Fibroblast of villous mesenchyme (primary cell): ENCODE measurements around the gene MRLN. TPM values are rescaled to one million over a fixed set of nuclear protein-coding genes. Genes with fewer than 3 reads are reported as not detected.

Experiments
- DNase-seq: peaks from one replicate; pipeline ENCODE4 v3.0.0-alpha.2; 2010; ENCODE audit warnings: low read depth
- H3K4me3 ChIP-seq: 2 replicates; pipeline ENCODE4 v1.5.1; 2011; ENCODE audit warnings: low read depth, mild to moderate bottlenecking, low read length
- total RNA-seq: library from RNA; depleted of rRNA; stranded (reverse); fragments of >200 nt; gene quantifications from 2 replicates; pipeline ENCODE4 v1.2.3, GENCODE V29; 2012
- TF ChIP-seq, protein P1 (sequence below): IDR thresholded peaks from 2 replicates; pipeline ENCODE4 v1.5.1; 2012; ENCODE audit warnings: low read depth, mild to moderate bottlenecking, low read length; ENCODE audit not compliant: insufficient read depth

MRLN gene
- total RNA-seq, 1 donor: not detected

DNA sequence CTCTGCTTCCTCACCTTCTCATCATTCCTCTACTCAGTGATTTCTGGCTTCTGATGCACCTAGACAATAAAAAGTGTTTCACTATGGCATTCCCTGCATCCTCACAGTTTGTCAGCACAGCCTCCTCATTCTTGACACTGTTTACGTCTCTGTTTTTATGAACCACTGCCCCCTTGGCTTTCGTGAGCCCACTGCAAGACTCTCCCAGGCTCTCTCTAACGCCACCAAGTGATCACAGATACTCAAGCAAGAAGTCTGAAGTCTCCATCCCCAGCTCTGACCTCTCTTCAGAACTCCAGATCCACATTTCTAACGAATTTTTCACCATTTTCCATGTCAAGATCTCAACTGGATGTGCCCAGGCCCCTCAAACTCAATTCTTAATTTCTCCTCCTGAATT is 52.5 kb downstream of the MRLN start:
- no peak overlapping the region for H3K4me3 ChIP-seq
- no peak for DNase-seq
- TF ChIP-seq, protein P1, sequence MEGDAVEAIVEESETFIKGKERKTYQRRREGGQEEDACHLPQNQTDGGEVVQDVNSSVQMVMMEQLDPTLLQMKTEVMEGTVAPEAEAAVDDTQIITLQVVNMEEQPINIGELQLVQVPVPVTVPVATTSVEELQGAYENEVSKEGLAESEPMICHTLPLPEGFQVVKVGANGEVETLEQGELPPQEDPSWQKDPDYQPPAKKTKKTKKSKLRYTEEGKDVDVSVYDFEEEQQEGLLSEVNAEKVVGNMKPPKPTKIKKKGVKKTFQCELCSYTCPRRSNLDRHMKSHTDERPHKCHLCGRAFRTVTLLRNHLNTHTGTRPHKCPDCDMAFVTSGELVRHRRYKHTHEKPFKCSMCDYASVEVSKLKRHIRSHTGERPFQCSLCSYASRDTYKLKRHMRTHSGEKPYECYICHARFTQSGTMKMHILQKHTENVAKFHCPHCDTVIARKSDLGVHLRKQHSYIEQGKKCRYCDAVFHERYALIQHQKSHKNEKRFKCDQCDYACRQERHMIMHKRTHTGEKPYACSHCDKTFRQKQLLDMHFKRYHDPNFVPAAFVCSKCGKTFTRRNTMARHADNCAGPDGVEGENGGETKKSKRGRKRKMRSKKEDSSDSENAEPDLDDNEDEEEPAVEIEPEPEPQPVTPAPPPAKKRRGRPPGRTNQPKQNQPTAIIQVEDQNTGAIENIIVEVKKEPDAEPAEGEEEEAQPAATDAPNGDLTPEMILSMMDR: no peak

DNA sequence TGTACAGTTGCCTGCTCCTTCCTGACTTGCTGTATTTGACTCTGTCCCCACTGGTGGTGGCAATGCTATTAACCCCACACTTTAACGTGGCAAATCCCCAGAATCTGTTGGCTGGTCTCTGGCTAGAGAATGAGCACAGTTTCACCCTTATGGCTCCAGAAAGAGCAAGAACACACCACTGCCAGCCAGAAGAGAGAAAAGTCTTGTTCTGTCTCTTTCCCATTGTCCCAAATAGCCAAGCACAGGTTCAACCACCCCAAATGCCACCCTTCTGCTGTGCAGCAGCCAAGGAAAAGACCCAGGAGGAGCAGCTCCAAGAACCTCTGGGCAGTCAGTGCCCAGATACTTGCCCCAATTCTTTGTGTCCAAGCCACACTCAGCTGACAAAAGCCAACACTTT is 54.9 kb downstream of the MRLN start:
- TF ChIP-seq, protein P1: no peak
- no peak for DNase-seq
- H3K4me3 ChIP-seq: no peak overlapping the region

DNA sequence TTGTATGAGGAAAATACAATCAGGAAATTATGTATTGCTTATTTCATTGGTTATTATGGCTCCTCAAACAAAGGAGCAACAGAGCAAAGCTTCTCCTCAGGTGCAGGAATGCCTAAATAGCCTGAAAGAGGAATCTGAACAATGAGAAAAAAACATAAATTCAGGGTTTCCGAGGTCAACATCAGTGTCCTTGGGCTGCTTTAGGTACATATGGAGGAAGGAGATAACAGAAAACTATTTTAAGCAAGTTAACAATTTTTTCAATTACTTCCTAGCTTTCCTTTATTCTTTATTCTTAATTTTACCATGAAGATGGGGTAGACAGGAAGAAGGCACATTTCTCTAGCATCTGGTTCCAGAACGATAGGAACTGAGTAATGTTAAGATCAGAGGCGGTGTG is 57.6 kb downstream of the MRLN start:
- TF ChIP-seq, protein P1: no peak
- H3K4me3 ChIP-seq: no peak overlapping the region
- no peak for DNase-seq

DNA sequence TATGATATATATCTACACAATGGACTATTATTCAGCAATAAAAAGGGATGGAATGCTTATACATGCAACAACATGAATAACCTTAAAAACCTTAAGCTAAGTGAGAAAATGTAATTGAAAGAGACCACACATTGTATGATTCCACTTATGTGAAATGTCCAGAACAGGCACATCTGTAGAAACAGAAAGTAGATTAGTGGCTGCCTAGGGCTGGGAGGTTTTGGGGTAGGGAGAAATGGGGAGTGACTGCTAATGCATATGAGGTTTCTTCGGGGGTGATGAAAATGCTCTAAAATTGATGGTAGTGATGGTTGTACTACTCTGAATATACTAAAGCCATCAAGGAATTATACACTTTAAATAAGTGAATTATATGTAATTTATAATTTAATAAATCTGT is 58.3 kb downstream of the MRLN start:
- no peak overlapping the region for H3K4me3 ChIP-seq
- TF ChIP-seq, protein P1: no peak
- DNase-seq: no peak

DNA sequence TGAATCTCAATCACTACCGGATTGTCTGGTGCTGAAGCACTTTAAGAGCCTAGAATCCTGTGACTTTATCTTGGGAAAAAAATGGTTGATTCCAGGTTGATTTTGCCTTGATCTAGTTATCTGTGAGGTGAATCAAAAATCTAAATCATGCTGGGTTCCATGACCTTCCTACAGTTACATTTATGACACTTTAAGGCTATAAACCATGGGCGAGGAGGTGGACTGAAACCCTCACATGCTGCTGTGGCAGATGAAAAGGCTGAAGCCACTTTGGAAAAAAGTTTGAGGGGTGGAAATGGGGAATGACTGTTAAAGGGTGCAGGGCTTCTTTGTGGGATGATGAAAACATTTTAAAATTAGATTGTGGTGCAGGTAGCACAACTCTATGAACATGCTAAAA is 61.1 kb downstream of the MRLN start:
- DNase-seq: no peak
- TF ChIP-seq, protein P1: no peak
- H3K4me3 ChIP-seq: no peak overlapping the region

DNA sequence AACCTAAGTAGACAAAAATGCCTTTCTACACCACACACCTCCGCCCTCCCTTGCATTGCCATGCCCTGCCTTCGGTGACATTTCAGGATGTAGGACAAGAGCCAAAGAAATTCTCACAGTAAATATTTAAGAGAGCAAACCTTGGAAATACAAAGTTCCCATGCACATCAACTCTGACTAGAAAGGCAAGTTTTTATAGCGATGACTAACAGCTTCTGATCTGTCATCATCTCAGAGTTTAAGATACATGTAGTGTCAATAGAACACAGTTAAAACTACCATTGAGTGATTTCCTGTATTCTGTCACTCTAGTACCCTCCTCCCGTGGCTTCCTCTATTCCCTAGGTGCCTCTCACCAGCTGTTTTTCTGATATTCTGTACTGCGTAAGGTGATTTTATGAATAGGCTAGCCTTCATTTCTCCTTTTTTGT is 64.3 kb downstream of the MRLN start:
- no peak for DNase-seq
- TF ChIP-seq, protein P1: no peak
- no peak overlapping the region for H3K4me3 ChIP-seq

DNA sequence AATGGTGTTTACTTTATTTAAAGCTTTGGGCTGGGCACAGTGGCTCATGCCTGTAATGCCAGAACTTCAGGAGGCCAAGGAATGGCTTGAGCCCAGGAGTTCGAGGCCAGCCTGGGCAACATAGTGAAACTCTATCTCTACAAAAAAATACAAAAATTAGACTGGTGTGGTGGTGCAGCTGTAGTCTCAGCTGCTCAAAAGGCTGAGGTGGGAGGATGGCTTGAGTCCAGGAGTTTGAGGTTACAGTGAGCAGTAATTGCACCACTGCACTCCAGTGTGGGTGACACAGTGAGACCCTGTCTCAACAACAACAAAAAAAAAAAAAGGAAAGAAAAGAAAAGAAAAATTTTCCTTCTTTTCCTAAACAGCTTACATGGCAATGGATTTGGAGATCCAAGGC is 65.6 kb downstream of the MRLN start:
- TF ChIP-seq, protein P1: no peak
- no peak overlapping the region for H3K4me3 ChIP-seq
- no peak for DNase-seq
